IMR-90 (cell line): ENCODE results near the gene ABAT. TPM values are rescaled to one million over a fixed set of nuclear protein-coding genes. Genes with fewer than 3 reads are reported as not detected.

ENCODE experiments used
- ATAC-seq: fragments of 200-7000 bp; cut with Tn5 transposase; 2 replicates; pipeline ENCODE4 v1.9.1; 2020; ENCODE audit warnings: low read depth, mild to moderate bottlenecking, moderate library complexity
- BruUV-seq: library from RNA; stranded (reverse); fragments of 400-500 nt; replicated peaks from 2 replicates; lab custom pipeline; 2021; lab: Mats Ljungman, UMichigan
- CTCF ChIA-PET: fragments of 300-600 bp; formaldehyde crosslinking; extraction: SDS; loops from one replicate; lab custom pipeline; 2021; ENCODE audit warnings: antibody characterized with exemption; lab: Yijun Ruan, JAX
- POLR2A ChIA-PET: fragments of 300-600 bp; sonication (Branson Sonifier 250); formaldehyde crosslinking; loops from one replicate; lab custom pipeline; 2022; ENCODE audit warnings: antibody characterized with exemption; ENCODE audit not compliant: unreplicated experiment; lab: Charles Lee
- DNase-seq: peaks from one replicate; pipeline ENCODE4 v3.0.0; 2013
- H2AFZ ChIP-seq: replicated peaks from 2 replicates; pipeline ENCODE3; 2013; ENCODE audit warnings: low read length, mild to moderate bottlenecking; ENCODE audit not compliant: poor library complexity
- H2AK5ac ChIP-seq: 2 replicates; pipeline ENCODE4 v1.6.1; 2013; ENCODE audit warnings: low read depth, low read length, inconsistent platforms
- H2AK9ac ChIP-seq: replicated peaks from 2 replicates; pipeline ENCODE3; 2013; ENCODE audit warnings: mild to moderate bottlenecking, low read depth, low read length, moderate library complexity; ENCODE audit not compliant: poor library complexity
- H2BK120ac ChIP-seq: 2 replicates; pipeline ENCODE4 v1.6.1; 2013; ENCODE audit warnings: low read depth, low read length, inconsistent platforms
- H2BK15ac ChIP-seq: 3 replicates; pipeline ENCODE4 v1.6.1; 2013; ENCODE audit warnings: low read depth, low read length, inconsistent platforms
- H2BK20ac ChIP-seq: 2 replicates; pipeline ENCODE4 v1.6.1; 2013; ENCODE audit warnings: low read depth, mild to moderate bottlenecking, inconsistent platforms, low read length, moderate library complexity
- H2BK5ac ChIP-seq: 2 replicates; pipeline ENCODE4 v1.6.1; 2013; ENCODE audit warnings: mild to moderate bottlenecking, low read depth, low read length, inconsistent platforms; ENCODE audit not compliant: poor library complexity, severe bottlenecking
- H3K14ac ChIP-seq: replicated peaks from 2 replicates; pipeline ENCODE4 v1.6.1; 2013; ENCODE audit warnings: low read depth, low read length, inconsistent platforms
- H3K18ac ChIP-seq: 2 replicates; pipeline ENCODE4 v1.6.1; 2013; ENCODE audit warnings: low read depth, low read length, control low read depth
- H3K23ac ChIP-seq: 2 replicates; pipeline ENCODE4 v1.6.1; 2013; ENCODE audit warnings: low read depth, low read length, inconsistent platforms
- H3K27ac ChIP-seq: 2 replicates; pipeline ENCODE4 v1.5.1; 2013; ENCODE audit warnings: mild to moderate bottlenecking, control low read depth, low read length; ENCODE audit not compliant: insufficient read depth
- H3K27me3 ChIP-seq: 2 replicates; pipeline ENCODE4 v1.6.1; 2013; ENCODE audit warnings: low read length; ENCODE audit not compliant: control insufficient read depth, insufficient read depth
- H3K36me3 ChIP-seq: 2 replicates; pipeline ENCODE4 v1.6.1; 2013; ENCODE audit warnings: low read length, mixed read lengths; ENCODE audit not compliant: control insufficient read depth, insufficient read depth
- H3K4ac ChIP-seq: 2 replicates; pipeline ENCODE4 v1.6.1; 2013; ENCODE audit warnings: low read depth, low read length, inconsistent platforms
- H3K4me1 ChIP-seq: 2 replicates; pipeline ENCODE4 v1.6.1; 2013; ENCODE audit warnings: low read length, mixed read lengths; ENCODE audit not compliant: control insufficient read depth, insufficient read depth
- H3K4me2 ChIP-seq: 2 replicates; pipeline ENCODE4 v1.6.1; 2013; ENCODE audit warnings: low read depth, mild to moderate bottlenecking, control low read depth, low read length, moderate library complexity
- H3K4me3 ChIP-seq: 2 replicates; pipeline ENCODE4 v1.5.1; 2013; ENCODE audit warnings: low read depth, mild to moderate bottlenecking, control low read depth, low read length, moderate library complexity; ENCODE audit not compliant: insufficient read depth
- H3K56ac ChIP-seq: 2 replicates; pipeline ENCODE4 v1.6.1; 2013; ENCODE audit warnings: low read length, inconsistent platforms; ENCODE audit not compliant: insufficient read depth; ENCODE audit errors: extremely low read depth
- H3K79me1 ChIP-seq, 2 experiments: 2 replicates each; pipeline ENCODE4 v1.6.1; 2013; ENCODE audit warnings: low read length in 2 of 2, inconsistent platforms in 1 of 2, low read depth in 1 of 2
- H3K9ac ChIP-seq: 2 replicates; pipeline ENCODE4 v1.6.1; 2013; ENCODE audit warnings: low read depth, low read length, control low read depth
- H3K9me1 ChIP-seq: 2 replicates; pipeline ENCODE4 v1.6.1; 2013; ENCODE audit warnings: low read length, inconsistent platforms; ENCODE audit not compliant: insufficient read depth
- H3K9me3 ChIP-seq: 2 replicates; pipeline ENCODE4 v1.6.1; 2013; ENCODE audit warnings: low read length; ENCODE audit not compliant: control insufficient read depth, insufficient read depth
- H4K20me1 ChIP-seq: 2 replicates; pipeline ENCODE4 v1.6.1; 2013; ENCODE audit warnings: low read length, inconsistent platforms; ENCODE audit not compliant: insufficient read depth
- H4K5ac ChIP-seq: 2 replicates; pipeline ENCODE4 v1.6.1; 2013; ENCODE audit warnings: mild to moderate bottlenecking, low read depth, low read length, control low read depth
- H4K8ac ChIP-seq, 2 experiments: 2 replicates each; pipeline ENCODE4 v1.6.1; 2013; ENCODE audit warnings: low read depth in 2 of 2, low read length in 2 of 2, control low read depth in 1 of 2, inconsistent platforms in 1 of 2
- H4K91ac ChIP-seq: 2 replicates; pipeline ENCODE4 v1.6.1; 2013; ENCODE audit warnings: low read depth, low read length, inconsistent platforms; ENCODE audit not compliant: insufficient read depth
- BHLHE40 ChIP-seq: fragments of 150-350 bp; IDR thresholded peaks from 2 replicates; pipeline ENCODE4 v1.6.1; 2016; ENCODE audit warnings: mild to moderate bottlenecking, low read depth, low read length
- CHD1 ChIP-seq: IDR thresholded peaks from 2 replicates; pipeline ENCODE4 v1.6.1; 2012; ENCODE audit warnings: low read depth, low read length, improper control_type of control experiment
- MAZ ChIP-seq: IDR thresholded peaks from 2 replicates; pipeline ENCODE4 v1.6.1; 2012; ENCODE audit warnings: low read depth, mild to moderate bottlenecking, low read length, improper control_type of control experiment, moderate library complexity, borderline replicate concordance
- MXI1 ChIP-seq: IDR thresholded peaks from 2 replicates; pipeline ENCODE4 v1.6.1; 2012; ENCODE audit warnings: low read depth, mild to moderate bottlenecking, low read length, moderate library complexity, borderline replicate concordance
- NFE2L2 ChIP-seq: fragments of 150-350 bp; IDR thresholded peaks from 2 replicates; pipeline ENCODE4 v1.6.1; 2016; ENCODE audit warnings: low read depth, mild to moderate bottlenecking, low read length
- POLR2A ChIP-seq: IDR thresholded peaks from 2 replicates; pipeline ENCODE4 v1.6.1; 2012; ENCODE audit warnings: mild to moderate bottlenecking, low read depth, low read length
- RCOR1 ChIP-seq: IDR thresholded peaks from 2 replicates; pipeline ENCODE4 v1.6.1; 2012; ENCODE audit warnings: mild to moderate bottlenecking, low read length, improper control_type of control experiment; ENCODE audit not compliant: insufficient replicate concordance
- WGBS, 2 experiments: methylation state at CpG; one replicate each; pipeline versions ENCODE4 v1.1.5 to v1.1.7; 2013; ENCODE audit warnings: missing lambda C conversion rate in 2 of 2; ENCODE audit not compliant: insufficient read length in 1 of 2; ENCODE audit errors: extremely low coverage in 2 of 2; 5-methylcytosine and 5-hydroxymethylcytosine counted together
- dilution Hi-C: fragments of 300-500 bp; cut with HindIII; formaldehyde crosslinking; loops from one replicate; pipeline ENCODE4 v1.14.3; 2018; ENCODE audit warnings: low sequenced_read_pairs; ENCODE audit not compliant: unreplicated experiment
- in situ Hi-C: fragments of 300-500 bp; cut with MboI; formaldehyde crosslinking; loops from 3 replicates; pipeline ENCODE4 v1.14.3; 2019; ENCODE audit warnings: low sequenced_read_pairs, inconsistent platforms, mixed read lengths
- intact Hi-C: fragments of 100-400 bp; cut with micrococcal nuclease; formaldehyde crosslinking; loops from 2 replicates; pipeline ENCODE4 v1.10.0; 2022
- polyA plus RNA-seq, 3 experiments: library from polyadenylated mRNA; depleted of rRNA; stranded (reverse); fragments of >200 nt; gene quantifications; 2 replicates each; pipeline ENCODE4 v1.2.3, GENCODE V29; 2012; ENCODE audit warnings: low replicate concordance in 1 of 3
- total RNA-seq: library from RNA; depleted of rRNA; stranded (reverse); fragments of >200 nt; gene quantifications from 2 replicates; pipeline ENCODE4 v1.2.3, GENCODE V29; 2012
- TF ChIP-seq, protein P1 (sequence below): fragments of 150-350 bp; IDR thresholded peaks from 2 replicates; pipeline ENCODE4 v1.6.1; 2017; ENCODE audit warnings: mild to moderate bottlenecking, antibody characterized with exemption, low read length, low read depth
- TF ChIP-seq, protein P2 (sequence below): fragments of 150-350 bp; IDR thresholded peaks from 2 replicates; pipeline ENCODE4 v1.6.1; 2016; ENCODE audit warnings: low read depth, mild to moderate bottlenecking, low read length, moderate library complexity, borderline replicate concordance

The ABAT gene
- total and polyA plus RNA-seq, 2 of the 4 experiments (the other 2 are of a cell fraction): 4.5 to 6.9 TPM

- CTCF ChIA-PET: interaction anchor here (1.1 kb wide), 1 partner anchor 8 kb away, joined by 3 read pairs; no protein-coding TSS in a partner anchor
- Histone ChIP-seq H3K4me3 (no peak overlapping the region), H2AK9ac (no peak overlapping the region), H3K4ac (no peak overlapping the region), H4K91ac (no peak overlapping the region), H3K27me3 (no peaks in the 10 kb centered on the region), H3K4me2 (no peak overlapping the region), H3K56ac (no peak overlapping the region), H3K9me3 (no peaks in the 10 kb centered on the region), H3K14ac (no peak overlapping the region), H3K4me1 (no peaks in the 10 kb centered on the region), H2BK20ac (no peak overlapping the region), H4K5ac (no peak overlapping the region), H2BK15ac (no peak overlapping the region), H3K9ac (no peak overlapping the region), H3K36me3 (peaks cover 72% of the 10 kb centered on the region), H4K8ac (no peak overlapping the region), H3K23ac (no peak overlapping the region), H2BK5ac (no peak overlapping the region), H3K79me1 (no peaks in the 10 kb centered on the region), H3K18ac (no peak overlapping the region), H2BK120ac (no peak overlapping the region), H4K20me1 (no peaks in the 10 kb centered on the region), H3K27ac (no peak overlapping the region), H3K9me1 (no peaks in the 10 kb centered on the region), H2AFZ (no peak overlapping the region), H2AK5ac (no peak overlapping the region)
- no TSS peak for BruUV-seq
- DNase-seq (no peak), ATAC-seq (no peak)
- POLR2A ChIA-PET: no interaction called here
- TF ChIP-seq POLR2A (no peak), CHD1 (no peak), MAZ (no peak), BHLHE40 (no peak), MXI1 (no peak), NFE2L2 (no peak), RCOR1 (no peak)
- TF ChIP-seq, protein P1, sequence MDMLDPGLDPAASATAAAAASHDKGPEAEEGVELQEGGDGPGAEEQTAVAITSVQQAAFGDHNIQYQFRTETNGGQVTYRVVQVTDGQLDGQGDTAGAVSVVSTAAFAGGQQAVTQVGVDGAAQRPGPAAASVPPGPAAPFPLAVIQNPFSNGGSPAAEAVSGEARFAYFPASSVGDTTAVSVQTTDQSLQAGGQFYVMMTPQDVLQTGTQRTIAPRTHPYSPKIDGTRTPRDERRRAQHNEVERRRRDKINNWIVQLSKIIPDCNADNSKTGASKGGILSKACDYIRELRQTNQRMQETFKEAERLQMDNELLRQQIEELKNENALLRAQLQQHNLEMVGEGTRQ: no peak
- TF ChIP-seq, protein P2, sequence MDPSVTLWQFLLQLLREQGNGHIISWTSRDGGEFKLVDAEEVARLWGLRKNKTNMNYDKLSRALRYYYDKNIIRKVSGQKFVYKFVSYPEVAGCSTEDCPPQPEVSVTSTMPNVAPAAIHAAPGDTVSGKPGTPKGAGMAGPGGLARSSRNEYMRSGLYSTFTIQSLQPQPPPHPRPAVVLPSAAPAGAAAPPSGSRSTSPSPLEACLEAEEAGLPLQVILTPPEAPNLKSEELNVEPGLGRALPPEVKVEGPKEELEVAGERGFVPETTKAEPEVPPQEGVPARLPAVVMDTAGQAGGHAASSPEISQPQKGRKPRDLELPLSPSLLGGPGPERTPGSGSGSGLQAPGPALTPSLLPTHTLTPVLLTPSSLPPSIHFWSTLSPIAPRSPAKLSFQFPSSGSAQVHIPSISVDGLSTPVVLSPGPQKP: no peak
- dilution Hi-C loops: no loop called here
- intact Hi-C loops: no loop called here
- WGBS, 2 experiments: 98% methylated on average over 9 of the region's 29 CpGs; no CpG with 5 or more reads in 1 of the 2 experiments
- in situ Hi-C loops: loop anchor here (5.0 kb wide), 1 partner anchor 77 kb away; no protein-coding TSS in a partner anchor
Measured at GRCh38 chr16:8644211-8645140, 29.9 kb upstream of the ABAT start.
